Esophagus squamous epithelium (tissue), 5 donors: ENCODE data around the gene LZTS3. TPM values are rescaled to one million over a fixed set of nuclear protein-coding genes. Genes with fewer than 3 reads are reported as not detected.

Experiments
- DNase-seq: peaks from one replicate; lab custom pipeline; 2025; lab: John Stamatoyannopoulos, UW
- H3K27ac ChIP-seq, 4 donors: fragments of 200-600 bp; sonication (generic); one replicate each; pipeline ENCODE4 v1.5.1; 2016 to 2019; ENCODE audit warnings: mild to moderate bottlenecking in 1 of 4
- H3K27me3 ChIP-seq, 4 donors: fragments of 200-600 bp; sonication (generic); 1 replicate in 3 of 4; 2 replicates in 1 of 4; pipeline versions ENCODE4 v1.5.1 to v1.6.0; 2017 to 2021; ENCODE audit warnings: antibody characterized with exemption in 1 of 4
- H3K36me3 ChIP-seq, 3 donors: fragments of 200-600 bp; sonication (generic); one replicate each; pipeline ENCODE4 v1.5.1; 2016 to 2019
- H3K4me1 ChIP-seq, 3 donors: fragments of 200-600 bp; sonication (generic); one replicate each; pipeline ENCODE4 v1.5.1; 2017 to 2019
- H3K4me3 ChIP-seq, 4 donors: fragments of 200-600 bp; sonication (generic); 1 replicate in 3 of 4; 2 replicates in 1 of 4; pipeline ENCODE4 v1.5.1; 2016 to 2019; ENCODE audit warnings: mild to moderate bottlenecking in 2 of 4, moderate library complexity in 1 of 4
- H3K9me3 ChIP-seq, 3 donors: fragments of 200-600 bp; sonication (generic); one replicate each; pipeline ENCODE4 v1.5.1; 2016 to 2019
- POLR2A ChIP-seq, 4 donors: fragments of 450-650 bp; IDR thresholded peaks; one replicate each; pipeline ENCODE4 v1.6.1; 2017; ENCODE audit warnings: antibody characterized with exemption in 4 of 4, mild to moderate bottlenecking in 4 of 4, moderate library complexity in 3 of 4
- WGBS, 2 donors: methylation state at CpG; one replicate each; pipeline ENCODE4 v1.1.5; 2018; 5-methylcytosine and 5-hydroxymethylcytosine counted together
- intact Hi-C: fragments of 100-400 bp; cut with DNase I; formaldehyde crosslinking; loops from one replicate; pipeline ENCODE4 v1.15.0; 2022
- total RNA-seq, 4 donors: library from RNA; depleted of rRNA; stranded (reverse); fragments of >200 nt; gene quantifications; one replicate each; pipeline ENCODE4 v1.1.0, GENCODE V29; 2016
- TF ChIP-seq, protein P1 (sequence below), 6 experiments: fragments of 450-650 bp in 4 of 6; fragments of 200-600 bp in 2 of 6; sonication (generic) in 2 of 6; IDR thresholded peaks; one replicate each; pipeline ENCODE4 v1.5.1; 2016 to 2019; ENCODE audit warnings: antibody characterized with exemption in 6 of 6, mild to moderate bottlenecking in 4 of 6, moderate library complexity in 4 of 6
- donor health status: DM: yes; HTN: yes; CAD: no.

Gene LZTS3
- total RNA-seq, 4 donors from 2014 or later: 1.1 to 6.3 (median 4.4) TPM

DNA sequence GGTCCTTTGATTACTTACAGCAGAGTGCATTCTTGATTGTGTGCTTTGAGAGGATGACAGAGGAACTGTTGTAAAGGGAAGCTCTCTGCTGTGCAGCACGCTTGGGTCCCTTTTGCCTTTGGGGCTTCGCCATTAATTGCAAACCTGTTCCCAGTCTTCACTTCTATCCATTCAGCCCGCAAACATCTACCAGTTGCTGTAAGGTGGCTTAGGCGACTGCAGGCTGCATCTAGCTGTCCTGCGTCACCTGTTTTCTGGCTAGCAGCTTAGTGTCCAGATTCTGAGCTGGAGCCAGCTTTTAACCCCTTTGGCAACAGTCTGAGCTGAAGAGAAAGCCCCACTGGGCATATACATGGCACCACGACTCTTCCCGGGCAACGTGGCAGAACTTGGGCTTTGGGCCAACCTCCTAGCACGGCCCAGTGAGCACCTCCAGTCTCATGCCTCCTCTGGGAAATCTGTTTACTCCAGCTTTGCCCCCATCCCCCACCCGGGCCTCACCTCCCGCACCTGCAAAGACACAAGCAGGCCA, 11.2 kb downstream of the LZTS3 start:
- peaks cover 17 to 36% (median 18%) of the 10 kb centered on the region in 3 donors for H3K4me1 ChIP-seq
- 46 to 58% methylated on average over 8 to 11 of the region's 11 CpGs for WGBS, 2 donors
- H3K27ac ChIP-seq: no peak overlapping the region
- H3K27me3 ChIP-seq: peaks cover 0 to 6% (median 0%) of the 10 kb centered on the region in 4 donors
- DNase-seq: no peak
- TF ChIP-seq POLR2A (IDR thresholded peaks at IDR 0.05): no peak
- TF ChIP-seq, protein P1, sequence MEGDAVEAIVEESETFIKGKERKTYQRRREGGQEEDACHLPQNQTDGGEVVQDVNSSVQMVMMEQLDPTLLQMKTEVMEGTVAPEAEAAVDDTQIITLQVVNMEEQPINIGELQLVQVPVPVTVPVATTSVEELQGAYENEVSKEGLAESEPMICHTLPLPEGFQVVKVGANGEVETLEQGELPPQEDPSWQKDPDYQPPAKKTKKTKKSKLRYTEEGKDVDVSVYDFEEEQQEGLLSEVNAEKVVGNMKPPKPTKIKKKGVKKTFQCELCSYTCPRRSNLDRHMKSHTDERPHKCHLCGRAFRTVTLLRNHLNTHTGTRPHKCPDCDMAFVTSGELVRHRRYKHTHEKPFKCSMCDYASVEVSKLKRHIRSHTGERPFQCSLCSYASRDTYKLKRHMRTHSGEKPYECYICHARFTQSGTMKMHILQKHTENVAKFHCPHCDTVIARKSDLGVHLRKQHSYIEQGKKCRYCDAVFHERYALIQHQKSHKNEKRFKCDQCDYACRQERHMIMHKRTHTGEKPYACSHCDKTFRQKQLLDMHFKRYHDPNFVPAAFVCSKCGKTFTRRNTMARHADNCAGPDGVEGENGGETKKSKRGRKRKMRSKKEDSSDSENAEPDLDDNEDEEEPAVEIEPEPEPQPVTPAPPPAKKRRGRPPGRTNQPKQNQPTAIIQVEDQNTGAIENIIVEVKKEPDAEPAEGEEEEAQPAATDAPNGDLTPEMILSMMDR (IDR thresholded peaks at IDR 0.05): no peak
- H3K4me3 ChIP-seq: no peak overlapping the region
- no peaks in the 10 kb centered on the region for H3K9me3 ChIP-seq
- H3K36me3 ChIP-seq: no peaks in the 10 kb centered on the region
- intact Hi-C loops: no loop called here

DNA sequence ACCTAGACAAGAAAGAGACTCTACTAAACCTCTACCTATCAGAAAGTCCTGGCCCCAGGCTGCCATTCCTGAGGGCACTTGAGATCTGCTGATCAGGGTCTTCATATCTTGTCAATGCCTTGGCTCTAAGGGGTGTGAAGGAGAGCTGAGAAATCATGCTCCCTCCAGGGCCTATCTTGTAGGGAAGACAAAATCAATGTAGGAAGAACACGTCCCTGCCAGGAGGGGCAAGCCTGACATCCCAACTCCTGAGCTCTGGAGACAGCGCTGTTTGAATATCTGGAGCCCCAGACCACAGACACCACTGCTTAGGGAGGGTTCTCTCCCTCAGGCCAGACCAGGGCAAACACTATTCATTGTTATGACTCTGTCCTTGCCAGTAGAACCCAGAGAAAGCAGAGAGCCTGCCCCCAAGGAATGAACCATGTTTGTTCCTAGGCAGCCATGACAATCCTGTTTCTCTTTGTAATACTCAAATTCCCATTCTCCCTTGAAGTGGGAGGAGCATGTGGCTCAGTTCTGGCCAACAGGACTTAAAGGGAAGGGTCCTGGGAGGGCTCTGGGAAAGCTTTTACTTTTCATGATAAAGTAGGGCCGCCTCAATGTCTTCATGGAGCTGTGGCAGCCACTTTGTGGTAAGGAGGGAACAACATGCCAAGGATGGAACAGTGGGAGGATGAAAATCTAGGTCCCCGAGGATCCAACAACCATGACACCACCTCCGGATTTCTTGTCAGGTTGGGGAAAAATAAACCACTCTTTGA, 11.9 kb downstream of the LZTS3 start:
- Histone ChIP-seq H3K27me3 (no peaks in the 10 kb centered on the region), H3K9me3 (no peaks in the 10 kb centered on the region), H3K4me3 (no peak overlapping the region), H3K36me3 (no peaks in the 10 kb centered on the region), H3K27ac (no peak overlapping the region), H3K4me1 (peaks cover 20 to 42% (median 24%) of the 10 kb centered on the region in 3 donors)
- WGBS, 2 donors: 76 to 83% methylated on average over 4 of the region's 5 CpGs
- TF ChIP-seq, protein P1 (IDR thresholded peaks at IDR 0.05): no peak
- TF ChIP-seq POLR2A (IDR thresholded peaks at IDR 0.05): no peak
- intact Hi-C loops: no loop called here
- no peak for DNase-seq

DNA sequence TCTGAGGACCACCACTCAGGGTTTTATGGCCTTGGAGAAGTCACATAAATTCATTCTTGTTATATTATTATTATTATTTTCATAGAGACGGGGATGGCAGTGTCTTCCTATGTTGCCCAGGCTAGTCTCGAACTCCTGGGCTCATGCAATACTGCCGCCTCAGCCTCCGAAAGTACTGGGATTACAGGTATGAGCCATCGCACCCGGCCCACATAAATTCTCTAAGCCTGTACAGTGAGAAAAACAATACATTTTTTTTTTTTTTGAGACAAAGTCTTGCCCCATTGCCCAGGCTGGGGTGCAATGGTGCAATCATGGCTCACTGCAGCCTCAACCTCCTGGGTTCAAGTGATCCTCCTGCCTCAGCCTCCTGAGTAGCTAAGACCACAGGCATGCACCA, 12.9 kb downstream of the LZTS3 start:
- intact Hi-C loops: no loop called here
- Histone ChIP-seq H3K27ac (peak overlapping the region in 2 of 4 donors; percentile 92 to 95), H3K9me3 (no peaks in the 10 kb centered on the region), H3K27me3 (no peaks in the 10 kb centered on the region), H3K4me3 (peak overlapping the region in 3 of 4 donors; percentile 96 to 100 (median 98)), H3K4me1 (peaks cover 20 to 48% (median 30%) of the 10 kb centered on the region in 3 donors), H3K36me3 (peaks cover 0 to under 1% (median 0%) of the 10 kb centered on the region in 3 donors)
- TF ChIP-seq POLR2A (IDR thresholded peaks at IDR 0.05): no peak
- TF ChIP-seq, protein P1 (IDR thresholded peaks at IDR 0.05): no peak
- no peak for DNase-seq
- 83 to 92% methylated on average over 6 of the region's 6 CpGs for WGBS, 2 donors

DNA sequence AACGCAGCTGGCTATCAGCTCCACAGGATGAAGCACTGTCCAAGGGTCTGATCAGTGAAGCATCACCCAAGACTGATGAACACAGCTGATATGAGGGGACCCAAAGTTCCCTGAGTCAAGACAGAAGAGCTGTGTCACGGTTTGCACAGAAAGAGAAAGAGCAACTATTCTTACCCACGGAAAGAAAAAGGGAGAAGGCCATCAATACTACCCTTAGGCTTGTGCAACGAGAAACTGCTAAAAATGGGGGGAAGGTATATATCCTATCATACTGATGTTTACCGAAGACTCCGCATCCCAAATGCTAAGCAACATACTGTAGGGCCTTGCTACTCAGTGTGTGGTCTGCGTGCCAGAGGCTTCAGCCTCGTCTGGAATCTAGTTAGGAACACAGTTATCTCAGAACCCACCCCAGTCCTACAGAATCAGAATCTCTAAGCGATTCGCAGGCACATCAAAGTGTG, 14.3 kb downstream of the LZTS3 start:
- WGBS, 2 donors: 0 to 4% methylated on average over 9 to 10 of the region's 10 CpGs
- peaks cover 20 to 55% (median 30%) of the 10 kb centered on the region in 3 donors for H3K4me1 ChIP-seq
- H3K36me3 ChIP-seq: peaks cover 0 to 14% (median 5%) of the 10 kb centered on the region in 3 donors
- H3K9me3 ChIP-seq: no peaks in the 10 kb centered on the region
- TF ChIP-seq, protein P1 (IDR thresholded peaks at IDR 0.05): no peak
- TF ChIP-seq POLR2A (IDR thresholded peaks at IDR 0.05): no peak
- no peaks in the 10 kb centered on the region for H3K27me3 ChIP-seq
- peak overlapping the region; percentile 89 to 95 (median 93) for H3K27ac ChIP-seq
- intact Hi-C loops: no loop called here
- H3K4me3 ChIP-seq: peak overlapping the region; percentile 87 to 100 (median 97)
- no peak for DNase-seq

DNA sequence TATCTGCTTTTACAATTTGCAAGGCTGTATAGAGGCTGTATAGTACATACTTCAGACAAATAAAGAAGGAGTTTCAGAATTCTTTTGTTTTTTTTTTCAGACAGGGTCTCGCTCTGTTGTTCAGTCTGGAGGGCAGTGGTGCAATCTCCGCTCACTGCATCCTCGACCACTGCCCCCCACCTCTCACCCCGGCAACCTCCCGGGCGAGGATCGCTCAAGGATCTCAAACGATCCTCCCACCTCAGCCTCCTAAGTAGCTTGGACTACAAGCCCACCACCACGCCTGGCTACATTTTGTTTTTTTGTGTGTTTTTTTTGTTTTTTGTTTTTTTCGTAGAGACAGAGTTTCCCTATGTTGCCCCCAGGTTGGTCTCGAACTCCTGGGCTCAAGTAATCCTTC, 15.5 kb downstream of the LZTS3 start:
- no peak for DNase-seq
- intact Hi-C loops: no loop called here
- Histone ChIP-seq H3K27ac (peak overlapping the region in 1 of 4 donors; percentile 56), H3K36me3 (peaks cover 0 to 17% (median 5%) of the 10 kb centered on the region in 3 donors), H3K4me3 (peak overlapping the region in 3 of 4 donors; percentile 96 to 100 (median 98)), H3K9me3 (no peaks in the 10 kb centered on the region), H3K27me3 (no peaks in the 10 kb centered on the region), H3K4me1 (peaks cover 20 to 67% (median 31%) of the 10 kb centered on the region in 3 donors)
- no peak for TF ChIP-seq POLR2A (IDR thresholded peaks at IDR 0.05)
- TF ChIP-seq, protein P1 (IDR thresholded peaks at IDR 0.05): no peak
- WGBS, 2 donors: 70 to 75% methylated on average over 11 of the region's 11 CpGs
